Activated CD8-positive, alpha-beta T cell treated with anti-CD3 and anti-CD28 coated beads for 36 hours (primary cell): ENCODE data around the gene ENPP7. TPM values are rescaled to one million over a fixed set of nuclear protein-coding genes. Genes with fewer than 3 reads are reported as not detected.

Source experiments
- ATAC-seq: fragments of 200-7000 bp; cut with Tn5 transposase; one replicate; pipeline ENCODE4 v1.10.0; 2021; ENCODE audit warnings: mild to moderate bottlenecking, moderate library complexity
- CTCF ChIA-PET: fragments of 350-600 bp; sonication (Branson Sonifier 250); formaldehyde crosslinking; loops from one replicate; lab custom pipeline; 2021; ENCODE audit warnings: antibody characterized with exemption; lab: Charles Lee
- POLR2A ChIA-PET: fragments of 350-600 bp; sonication (Branson Sonifier 250); formaldehyde crosslinking; loops from one replicate; lab custom pipeline; 2021; ENCODE audit warnings: antibody characterized with exemption; lab: Charles Lee
- DNase-seq: peaks from one replicate; pipeline ENCODE4 v3.0.0-alpha.2; 2020
- H3K27ac Mint-ChIP-seq: one replicate; pipeline ENCODE4 v1.8.0; 2021; ENCODE audit warnings: mild to moderate bottlenecking, mixed read lengths
- H3K27me3 Mint-ChIP-seq: one replicate; pipeline ENCODE4 v1.8.0; 2021; ENCODE audit warnings: mixed read lengths
- H3K36me3 Mint-ChIP-seq: one replicate; pipeline ENCODE4 v1.8.0; 2021; ENCODE audit warnings: low read depth, mixed read lengths
- H3K4me1 Mint-ChIP-seq: one replicate; pipeline ENCODE4 v1.8.0; 2021; ENCODE audit warnings: low read depth, mixed read lengths
- H3K4me3 Mint-ChIP-seq: one replicate; pipeline ENCODE4 v1.8.0; 2021; ENCODE audit warnings: mild to moderate bottlenecking, moderate library complexity, mixed read lengths
- H3K9me3 Mint-ChIP-seq: one replicate; pipeline ENCODE4 v1.8.0; 2021; ENCODE audit warnings: mixed read lengths
- intact Hi-C: fragments of 100-400 bp; cut with micrococcal nuclease; formaldehyde crosslinking; loops from one replicate; pipeline ENCODE4 v1.10.0; 2022
- total RNA-seq, 2 experiments: library from RNA; stranded (reverse); gene quantifications; one replicate each; pipeline ENCODE4 v1.2.3, GENCODE V29; 2021
- TF ChIP-seq, protein P1 (sequence below): fragments of 200-600 bp; IDR thresholded peaks from one replicate; pipeline ENCODE4 v1.8.0; 2022; ENCODE audit warnings: antibody characterized with exemption, mild to moderate bottlenecking

The ENPP7 gene
- total RNA-seq, 2 experiments from 2014 or later, result 0.16 TPM; not detected in 1

DNA sequence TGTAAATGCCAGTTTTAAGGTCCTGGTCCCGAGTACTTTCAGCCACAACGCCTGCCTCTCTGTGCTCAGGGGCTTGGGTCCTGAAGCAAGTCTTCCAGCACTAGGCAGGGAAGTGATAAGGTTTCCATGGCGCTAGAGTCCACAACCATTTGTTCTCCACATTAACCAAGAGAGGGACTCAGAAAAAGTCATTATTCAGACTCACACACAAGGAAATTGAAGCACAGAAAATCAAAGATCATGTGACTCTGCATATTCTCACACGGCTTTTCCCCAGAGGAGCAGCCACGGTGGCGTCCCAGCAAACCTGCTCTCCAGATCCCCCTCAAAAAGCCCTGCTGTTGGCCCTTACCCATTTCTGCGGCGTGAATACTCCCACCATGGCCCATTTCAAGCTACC is 9.7 kb downstream of the ENPP7 start:
- ATAC-seq (no peak), DNase-seq (no peak)
- intact Hi-C loops, result loop anchor here (10.0 kb wide), 2 partner anchors 104 to 254 kb away; no protein-coding TSS in a partner anchor
- Mint-ChIP-seq H3K9me3 (no peaks in the 10 kb centered on the region), H3K27me3 (peaks cover 18% of the 10 kb centered on the region), H3K4me1 (peaks cover 7% of the 10 kb centered on the region), H3K36me3 (no peaks in the 10 kb centered on the region), H3K27ac (no peak overlapping the region), H3K4me3 (no peak overlapping the region)
- ChIA-PET POLR2A (no interaction called here), CTCF (interaction anchor here (0.8 to 2.4 kb wide), 8 partner anchors 13 to 253 kb away, joined by 3 to 18 read pairs (median 4); no protein-coding TSS in a partner anchor)
- TF ChIP-seq, protein P1, sequence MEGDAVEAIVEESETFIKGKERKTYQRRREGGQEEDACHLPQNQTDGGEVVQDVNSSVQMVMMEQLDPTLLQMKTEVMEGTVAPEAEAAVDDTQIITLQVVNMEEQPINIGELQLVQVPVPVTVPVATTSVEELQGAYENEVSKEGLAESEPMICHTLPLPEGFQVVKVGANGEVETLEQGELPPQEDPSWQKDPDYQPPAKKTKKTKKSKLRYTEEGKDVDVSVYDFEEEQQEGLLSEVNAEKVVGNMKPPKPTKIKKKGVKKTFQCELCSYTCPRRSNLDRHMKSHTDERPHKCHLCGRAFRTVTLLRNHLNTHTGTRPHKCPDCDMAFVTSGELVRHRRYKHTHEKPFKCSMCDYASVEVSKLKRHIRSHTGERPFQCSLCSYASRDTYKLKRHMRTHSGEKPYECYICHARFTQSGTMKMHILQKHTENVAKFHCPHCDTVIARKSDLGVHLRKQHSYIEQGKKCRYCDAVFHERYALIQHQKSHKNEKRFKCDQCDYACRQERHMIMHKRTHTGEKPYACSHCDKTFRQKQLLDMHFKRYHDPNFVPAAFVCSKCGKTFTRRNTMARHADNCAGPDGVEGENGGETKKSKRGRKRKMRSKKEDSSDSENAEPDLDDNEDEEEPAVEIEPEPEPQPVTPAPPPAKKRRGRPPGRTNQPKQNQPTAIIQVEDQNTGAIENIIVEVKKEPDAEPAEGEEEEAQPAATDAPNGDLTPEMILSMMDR, result no peak

- H3K4me3 Mint-ChIP-seq, result no peak overlapping the region
- H3K36me3 Mint-ChIP-seq, result no peaks in the 10 kb centered on the region
- H3K4me1 Mint-ChIP-seq, result peaks cover 12% of the 10 kb centered on the region
- no peaks in the 10 kb centered on the region for H3K9me3 Mint-ChIP-seq
- H3K27me3 Mint-ChIP-seq, result peaks cover 21% of the 10 kb centered on the region
- ChIA-PET CTCF (interaction anchor here (1.0 to 3.7 kb wide), 16 partner anchors 9 to 252 kb away, joined by 3 to 18 read pairs (median 4); partner anchors contain the start of genes CBX8 and ENPP7), POLR2A (no interaction called here)
- H3K27ac Mint-ChIP-seq, result no peak overlapping the region
- DNase-seq, result no peak
- intact Hi-C loops, result loop anchor here (10.0 kb wide), 2 partner anchors 103 to 253 kb away; no protein-coding TSS in a partner anchor
- TF ChIP-seq, protein P1, result no peak
- ATAC-seq, result no peak
Observed at GRCh38 chr17:79741401-79741750, 10.6 kb downstream of the ENPP7 start.

DNA sequence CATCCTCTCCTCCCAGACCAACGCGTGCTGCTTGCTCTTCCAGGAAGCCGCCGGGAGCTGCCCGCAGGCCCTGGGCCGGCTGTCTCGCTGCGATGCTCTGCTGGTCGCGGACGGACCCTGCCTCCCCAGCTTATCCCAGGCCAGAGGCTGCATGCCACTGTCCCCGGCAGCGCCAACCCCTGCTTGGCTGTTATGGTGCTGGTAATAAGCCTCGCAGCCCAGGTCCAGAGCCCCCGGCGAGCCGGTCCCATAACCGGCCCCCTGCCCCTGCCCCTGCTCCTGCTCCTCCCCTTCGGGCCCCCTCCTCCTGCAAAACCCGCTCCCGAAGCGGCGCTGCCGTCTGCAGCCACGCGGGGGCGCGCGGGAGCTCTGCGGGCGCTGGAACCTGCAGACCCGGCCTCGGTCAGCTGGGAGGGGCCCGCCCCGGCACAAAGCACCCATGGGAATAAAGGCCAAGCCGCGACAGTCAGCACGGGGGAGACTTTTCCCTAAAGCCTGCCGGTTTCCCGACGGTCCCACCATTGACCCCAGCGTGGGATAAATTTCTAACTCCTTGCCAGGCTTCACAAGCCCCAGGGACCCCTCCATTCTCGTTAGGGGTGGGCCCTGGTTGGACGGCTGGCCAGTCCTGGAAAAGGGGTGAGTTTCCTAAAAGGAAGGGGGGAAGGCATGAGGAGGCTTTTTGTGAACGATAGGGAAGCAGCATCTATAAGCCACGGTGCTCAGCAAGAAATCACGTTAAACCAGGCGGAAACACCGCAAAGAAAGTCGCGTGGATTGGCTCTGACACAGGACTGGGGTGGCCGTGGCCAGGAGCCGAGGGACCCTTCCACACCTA is 11.2 kb downstream of the ENPP7 start:
- peaks cover 13% of the 10 kb centered on the region for H3K4me1 Mint-ChIP-seq
- DNase-seq, result peak; percentile 76
- peaks cover 27% of the 10 kb centered on the region for H3K27me3 Mint-ChIP-seq
- no peak overlapping the region for H3K4me3 Mint-ChIP-seq
- H3K36me3 Mint-ChIP-seq, result no peaks in the 10 kb centered on the region
- intact Hi-C loops, result loop anchor here (10.0 kb wide), 2 partner anchors 103 to 253 kb away; no protein-coding TSS in a partner anchor
- POLR2A ChIA-PET, result no interaction called here
- TF ChIP-seq, protein P1, result peak; percentile 98
- H3K27ac Mint-ChIP-seq, result no peak overlapping the region
- CTCF ChIA-PET, result interaction anchor here (0.6 to 3.7 kb wide), 22 partner anchors 10 to 252 kb away, joined by 3 to 18 read pairs (median 4); partner anchors contain the start of genes CBX8 and ENPP7
- no peaks in the 10 kb centered on the region for H3K9me3 Mint-ChIP-seq
- ATAC-seq, result peak; percentile 52

DNA sequence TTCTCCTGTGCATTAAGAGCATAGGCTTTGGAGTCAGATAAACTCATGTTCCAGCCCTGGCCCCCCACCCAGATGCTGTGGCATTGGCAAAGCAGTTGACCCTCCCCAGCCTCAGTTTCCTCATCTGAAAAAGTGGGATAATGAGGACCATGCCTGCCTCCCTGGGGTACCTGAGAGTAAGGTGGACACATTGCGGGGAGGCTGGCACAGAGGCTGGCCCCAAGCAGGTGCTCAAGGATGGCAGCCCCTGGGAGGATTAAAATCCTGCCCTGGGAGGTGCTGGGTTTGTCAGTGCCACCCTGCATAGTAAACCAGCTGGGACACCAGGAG is 11.8 kb downstream of the ENPP7 start:
- no peak for ATAC-seq
- ChIA-PET CTCF (interaction anchor here (0.6 to 3.7 kb wide), 19 partner anchors 10 to 251 kb away, joined by 3 to 18 read pairs (median 4); partner anchors contain the start of genes CBX8 and ENPP7), POLR2A (no interaction called here)
- intact Hi-C loops, result loop anchor here (10.0 kb wide), 2 partner anchors 102 to 252 kb away; no protein-coding TSS in a partner anchor
- TF ChIP-seq, protein P1, result no peak
- H3K4me1 Mint-ChIP-seq, result peaks cover 15% of the 10 kb centered on the region
- H3K4me3 Mint-ChIP-seq, result no peak overlapping the region
- no peak overlapping the region for H3K27ac Mint-ChIP-seq
- H3K27me3 Mint-ChIP-seq, result peaks cover 31% of the 10 kb centered on the region
- no peak for DNase-seq
- H3K36me3 Mint-ChIP-seq, result no peaks in the 10 kb centered on the region
- no peaks in the 10 kb centered on the region for H3K9me3 Mint-ChIP-seq
